Osteoblast (primary cell): ENCODE results near the gene ZNF574. TPM values are rescaled to one million over a fixed set of nuclear protein-coding genes. Genes with fewer than 3 reads are reported as not detected.

Experiments
- DNase-seq: peaks from one replicate; pipeline ENCODE4 v3.0.0; 2011; ENCODE audit warnings: low spot score, mixed read lengths; ENCODE audit not compliant: insufficient read length; ENCODE audit errors: missing footprints
- H2AFZ ChIP-seq: 2 replicates; pipeline ENCODE4 v1.6.0; 2011; ENCODE audit warnings: mild to moderate bottlenecking, low read length
- H3K27ac ChIP-seq: 2 replicates; pipeline ENCODE4 v1.5.1; 2011; ENCODE audit warnings: mild to moderate bottlenecking, low read depth, low read length, moderate library complexity
- H3K27me3 ChIP-seq: 2 replicates; pipeline ENCODE4 v1.6.0; 2012; ENCODE audit warnings: mild to moderate bottlenecking, control low read depth, inconsistent platforms, low read length, moderate library complexity; ENCODE audit not compliant: insufficient read depth
- H3K36me3 ChIP-seq: 2 replicates; pipeline ENCODE4 v1.5.1; 2011; ENCODE audit warnings: mild to moderate bottlenecking, low read length, control low read depth, moderate library complexity; ENCODE audit not compliant: insufficient read depth
- H3K4me1 ChIP-seq: 2 replicates; pipeline ENCODE4 v1.5.1; 2011; ENCODE audit warnings: mild to moderate bottlenecking, low read length, control low read depth, moderate library complexity; ENCODE audit not compliant: insufficient read depth
- H3K4me2 ChIP-seq: 2 replicates; pipeline ENCODE4 v1.6.0; 2011; ENCODE audit warnings: mild to moderate bottlenecking, low read length; ENCODE audit not compliant: insufficient read depth
- H3K4me3 ChIP-seq: fragments of 200-600 bp; sonication (generic); 3 replicates; pipeline ENCODE4 v1.5.1; 2012; ENCODE audit warnings: mild to moderate bottlenecking, low read length, inconsistent platforms; ENCODE audit not compliant: insufficient read depth
- H3K79me2 ChIP-seq: 2 replicates; pipeline ENCODE4 v1.6.0; 2012; ENCODE audit warnings: mild to moderate bottlenecking, low read length, control low read depth, inconsistent platforms; ENCODE audit not compliant: insufficient read depth
- H3K9me3 ChIP-seq: 2 replicates; pipeline ENCODE4 v1.5.1; 2011; ENCODE audit warnings: low read depth, low read length, control low read depth
- H4K20me1 ChIP-seq: 2 replicates; pipeline ENCODE4 v1.6.0; 2012; ENCODE audit warnings: mild to moderate bottlenecking, low read length, control low read depth; ENCODE audit not compliant: insufficient read depth
- total RNA-seq: library from RNA; depleted of rRNA; stranded (reverse); fragments of >200 nt; gene quantifications from 2 replicates; pipeline ENCODE4 v1.2.3, GENCODE V29; 2012
- TF ChIP-seq, protein P1 (sequence below): IDR thresholded peaks from 2 replicates; pipeline ENCODE4 v1.5.1; 2011; ENCODE audit warnings: mild to moderate bottlenecking, low read depth, low read length, moderate library complexity; ENCODE audit errors: extremely low read depth

The ZNF574 gene
- total RNA-seq, 1 donor = 13.8 TPM

DNA sequence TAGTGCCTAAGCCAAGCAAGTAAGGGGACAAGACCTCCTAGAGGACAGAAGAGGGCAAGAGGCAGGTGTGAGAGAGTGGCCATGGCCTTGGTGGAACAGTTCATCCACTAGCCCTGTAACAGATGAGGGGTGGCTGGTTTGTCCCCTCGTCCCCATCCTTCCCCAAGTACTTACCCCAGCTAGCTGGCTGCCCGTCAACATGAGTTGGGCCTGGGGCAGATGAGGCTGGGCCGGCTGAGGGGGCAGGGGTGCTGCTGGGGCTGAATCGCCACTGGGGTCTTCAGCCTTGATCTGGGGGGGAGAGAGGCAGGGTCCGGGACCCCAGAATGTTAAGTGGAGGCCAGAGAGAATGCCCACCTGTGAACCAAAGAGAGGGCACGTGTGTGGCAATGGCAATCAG lies 41.1 kb downstream of the ZNF574 start:
- peak; percentile 51 for DNase-seq
- no peaks in the 10 kb centered on the region for H3K79me2 ChIP-seq
- no peak overlapping the region for H2AFZ ChIP-seq
- H3K4me1 ChIP-seq = peaks cover 38% of the 10 kb centered on the region
- H4K20me1 ChIP-seq = no peaks in the 10 kb centered on the region
- TF ChIP-seq, protein P1, sequence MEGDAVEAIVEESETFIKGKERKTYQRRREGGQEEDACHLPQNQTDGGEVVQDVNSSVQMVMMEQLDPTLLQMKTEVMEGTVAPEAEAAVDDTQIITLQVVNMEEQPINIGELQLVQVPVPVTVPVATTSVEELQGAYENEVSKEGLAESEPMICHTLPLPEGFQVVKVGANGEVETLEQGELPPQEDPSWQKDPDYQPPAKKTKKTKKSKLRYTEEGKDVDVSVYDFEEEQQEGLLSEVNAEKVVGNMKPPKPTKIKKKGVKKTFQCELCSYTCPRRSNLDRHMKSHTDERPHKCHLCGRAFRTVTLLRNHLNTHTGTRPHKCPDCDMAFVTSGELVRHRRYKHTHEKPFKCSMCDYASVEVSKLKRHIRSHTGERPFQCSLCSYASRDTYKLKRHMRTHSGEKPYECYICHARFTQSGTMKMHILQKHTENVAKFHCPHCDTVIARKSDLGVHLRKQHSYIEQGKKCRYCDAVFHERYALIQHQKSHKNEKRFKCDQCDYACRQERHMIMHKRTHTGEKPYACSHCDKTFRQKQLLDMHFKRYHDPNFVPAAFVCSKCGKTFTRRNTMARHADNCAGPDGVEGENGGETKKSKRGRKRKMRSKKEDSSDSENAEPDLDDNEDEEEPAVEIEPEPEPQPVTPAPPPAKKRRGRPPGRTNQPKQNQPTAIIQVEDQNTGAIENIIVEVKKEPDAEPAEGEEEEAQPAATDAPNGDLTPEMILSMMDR = no peak
- no peaks in the 10 kb centered on the region for H3K9me3 ChIP-seq
- no peak overlapping the region for H3K4me2 ChIP-seq
- no peak overlapping the region for H3K27ac ChIP-seq
- H3K27me3 ChIP-seq = no peaks in the 10 kb centered on the region
- no peaks in the 10 kb centered on the region for H3K36me3 ChIP-seq
- H3K4me3 ChIP-seq = no peak overlapping the region

DNA sequence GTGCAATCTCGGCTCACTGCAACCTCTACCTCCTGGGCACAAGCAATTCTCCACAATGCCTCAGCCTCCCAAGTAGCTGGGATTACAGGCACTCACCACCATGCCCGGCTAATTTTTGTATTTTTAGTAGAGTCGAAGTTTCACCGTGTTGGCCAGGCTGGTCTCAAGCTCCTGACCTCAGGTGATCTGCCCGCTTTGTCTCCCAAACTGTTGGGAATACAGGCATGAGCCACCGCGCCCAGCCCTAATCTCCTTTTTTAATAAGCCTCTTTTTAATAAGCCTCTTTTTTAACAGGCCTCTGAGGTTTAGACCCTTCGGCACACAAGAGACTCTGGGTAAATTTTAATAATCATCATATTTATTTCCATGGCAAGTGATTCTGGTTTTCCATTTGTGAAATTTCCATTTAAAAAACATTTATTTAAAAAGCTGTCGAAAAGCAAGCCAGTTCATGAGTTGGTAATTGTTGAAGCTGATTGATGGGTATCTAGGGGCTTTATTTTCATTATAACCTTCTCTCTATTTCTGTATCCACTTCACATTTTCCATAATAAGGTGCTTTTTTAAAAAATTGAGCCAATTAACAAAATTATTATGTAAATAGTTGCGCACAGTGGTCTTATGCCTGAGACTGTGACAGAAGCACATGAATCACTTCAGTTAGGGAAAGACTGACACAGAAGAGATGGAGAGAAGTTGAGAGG lies 44.5 kb downstream of the ZNF574 start:
- H2AFZ ChIP-seq = no peak overlapping the region

DNA sequence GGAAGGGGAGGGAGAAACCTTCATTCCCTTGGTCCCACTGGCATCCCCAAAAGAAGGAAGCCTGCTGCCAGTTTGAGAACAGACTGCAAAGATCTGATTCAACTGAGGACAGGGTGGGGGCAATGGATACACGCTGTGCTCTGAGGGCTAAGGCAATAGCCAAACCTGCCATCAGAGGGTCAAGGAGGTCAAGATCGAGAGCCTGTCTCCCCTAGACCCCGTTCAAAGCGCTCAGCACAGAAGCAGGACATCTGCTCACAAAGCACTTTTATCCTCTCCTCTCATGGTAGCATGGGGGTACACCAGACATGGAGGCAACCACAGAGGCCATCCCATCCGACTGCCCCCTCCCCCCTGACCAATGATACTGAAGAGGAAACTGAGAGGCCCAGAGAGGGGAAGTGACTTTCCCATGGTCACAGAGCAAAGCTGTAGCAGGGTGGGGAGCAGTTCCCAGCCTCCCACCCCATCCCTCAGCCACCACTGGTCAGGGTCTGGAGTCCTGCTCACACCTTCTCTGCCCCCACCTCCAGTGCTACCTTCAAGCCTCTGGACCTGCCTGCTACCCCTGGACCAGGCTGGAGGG lies 45.2 kb downstream of the ZNF574 start:
- peak overlapping the region; percentile 76 for H2AFZ ChIP-seq

More for the DNA sequence above, 44.5 kb downstream of the ZNF574 start:
- Histone ChIP-seq H3K36me3 (no peaks in the 10 kb centered on the region), H3K27me3 (no peaks in the 10 kb centered on the region), H3K4me2 (no peak overlapping the region), H3K4me1 (peaks cover 20% of the 10 kb centered on the region), H3K27ac (no peak overlapping the region), H3K79me2 (no peaks in the 10 kb centered on the region), H4K20me1 (no peaks in the 10 kb centered on the region), H3K9me3 (no peaks in the 10 kb centered on the region), H3K4me3 (no peak overlapping the region)
- TF ChIP-seq, protein P1 = no peak
- DNase-seq = no peak

DNA sequence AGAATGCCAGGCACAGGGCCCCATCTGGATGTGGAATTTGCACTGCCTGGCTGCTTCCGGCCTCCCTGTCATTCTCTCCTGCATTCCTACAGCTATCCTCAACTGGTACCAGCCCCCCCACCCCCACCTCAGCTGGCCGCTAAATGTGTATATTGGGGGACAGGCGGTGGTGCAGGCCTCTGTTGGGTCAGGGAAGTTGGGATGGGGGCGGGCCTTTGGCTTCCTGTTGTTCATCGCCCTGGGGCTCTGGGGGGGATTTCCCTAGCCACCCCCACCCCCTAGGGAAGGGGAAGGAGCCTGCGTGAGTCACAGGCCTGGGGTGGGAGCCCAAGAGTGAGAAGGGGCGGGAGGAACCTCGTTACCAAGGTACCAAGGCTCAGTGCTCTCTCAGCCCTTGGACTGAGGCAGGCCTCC lies 45.7 kb downstream of the ZNF574 start:
- H3K4me1 ChIP-seq = peaks cover 20% of the 10 kb centered on the region
- H3K4me3 ChIP-seq = no peak overlapping the region
- no peaks in the 10 kb centered on the region for H3K79me2 ChIP-seq
- H2AFZ ChIP-seq = peak overlapping the region; percentile 76
- no peaks in the 10 kb centered on the region for H3K27me3 ChIP-seq
- H3K36me3 ChIP-seq = no peaks in the 10 kb centered on the region
- H3K27ac ChIP-seq = peak overlapping the region; percentile 61
- no peaks in the 10 kb centered on the region for H3K9me3 ChIP-seq
- H4K20me1 ChIP-seq = no peaks in the 10 kb centered on the region
- TF ChIP-seq, protein P1 = no peak
- H3K4me2 ChIP-seq = peak overlapping the region; percentile 61
- peak; percentile 99 for DNase-seq

More for the DNA sequence above, 45.2 kb downstream of the ZNF574 start:
- H4K20me1 ChIP-seq = no peaks in the 10 kb centered on the region
- TF ChIP-seq, protein P1 = no peak
- peak overlapping the region; percentile 61 for H3K4me2 ChIP-seq
- no peaks in the 10 kb centered on the region for H3K9me3 ChIP-seq
- H3K4me3 ChIP-seq = no peak overlapping the region
- no peak for DNase-seq
- no peaks in the 10 kb centered on the region for H3K27me3 ChIP-seq
- H3K4me1 ChIP-seq = peaks cover 20% of the 10 kb centered on the region
- H3K27ac ChIP-seq = peak overlapping the region; percentile 46
- no peaks in the 10 kb centered on the region for H3K79me2 ChIP-seq
- H3K36me3 ChIP-seq = no peaks in the 10 kb centered on the region
